Pons (tissue), 1 donor: Measurements from ENCODE around the gene EXOC7.
"Not testable (repeated sequence)": the region's sequence is repeated elsewhere in the genome, so short reads cannot be mapped to it uniquely, and the experiment has no call there.

Source experiments
- DNase-seq: peaks from one replicate; pipeline ENCODE4 v3.0.0-alpha.2; 2016; ENCODE audit warnings: low spot score

The EXOC7 gene

DNA sequence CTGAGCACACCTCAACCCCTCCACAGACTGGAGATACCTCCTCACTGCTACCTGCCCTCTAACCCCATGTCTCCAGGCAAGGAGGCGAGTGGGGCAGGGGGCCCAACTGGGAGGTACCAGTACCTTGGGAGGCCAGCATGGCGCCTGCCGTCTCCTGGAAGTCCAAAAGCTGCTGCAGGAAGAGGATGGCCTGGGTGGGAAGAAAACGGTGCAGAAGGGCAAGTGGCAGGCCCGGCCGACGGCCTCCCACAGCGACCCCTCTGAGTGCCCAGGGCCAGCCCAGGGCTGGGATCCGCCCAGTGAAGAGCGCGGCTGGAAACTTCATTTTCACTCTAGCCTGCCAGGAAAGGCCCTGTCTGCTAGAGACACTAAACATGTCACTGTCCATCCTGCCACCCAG, 16.1 kb downstream of the EXOC7 start:
- DNase-seq, result no peak

DNA sequence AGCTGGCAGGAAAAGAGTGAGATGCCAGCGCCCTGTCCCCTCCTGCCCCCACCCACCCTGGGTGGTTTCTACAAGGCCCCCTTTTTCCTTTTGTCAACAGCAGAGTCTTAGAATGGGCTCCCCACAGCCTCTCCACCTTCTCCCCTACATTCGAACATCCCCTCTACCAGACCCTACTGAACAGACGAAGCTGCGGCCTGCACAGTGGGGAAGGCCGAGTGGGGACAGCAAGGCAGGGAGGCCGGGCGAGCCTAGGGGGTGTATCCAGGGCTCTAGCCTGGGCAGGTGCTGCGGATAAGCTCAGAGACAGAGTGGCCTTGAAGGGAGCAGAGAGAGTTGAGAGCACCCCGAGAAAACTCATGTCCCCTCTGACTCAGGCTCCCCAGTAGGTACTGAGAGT, 17.2 kb downstream of the EXOC7 start:
- no peak for DNase-seq

DNA sequence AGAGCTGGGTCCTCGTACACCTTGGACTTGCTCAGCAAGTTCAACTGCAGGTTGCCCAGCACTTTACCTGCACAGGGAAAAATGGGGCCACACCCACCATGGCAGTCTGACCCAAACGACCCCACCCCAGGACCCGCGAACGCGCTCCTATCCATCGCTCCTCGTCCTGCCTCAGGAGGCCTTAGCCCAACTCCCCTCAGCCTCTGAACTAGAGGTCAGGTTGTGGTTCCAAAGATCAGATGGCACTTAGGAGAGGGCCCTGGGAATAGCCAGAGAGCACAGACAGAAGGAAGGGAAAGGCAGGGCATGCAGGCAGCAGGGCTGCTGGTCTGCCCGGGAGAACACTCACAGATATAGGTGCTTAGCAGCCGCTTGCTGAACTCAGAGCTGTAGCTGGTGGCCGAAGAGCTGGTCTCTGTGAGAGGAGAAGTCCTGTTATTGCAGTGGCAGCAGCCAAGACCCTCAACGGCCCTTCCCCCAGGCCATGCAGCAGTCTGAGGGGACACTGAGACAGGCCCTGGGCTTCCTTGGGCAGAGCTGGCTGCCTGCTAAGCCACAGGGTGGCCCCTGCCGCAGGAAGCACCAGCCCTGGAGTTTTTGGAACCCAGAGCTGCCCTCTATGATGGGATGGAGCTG, 17.7 kb downstream of the EXOC7 start:
- DNase-seq, result no peak

DNA sequence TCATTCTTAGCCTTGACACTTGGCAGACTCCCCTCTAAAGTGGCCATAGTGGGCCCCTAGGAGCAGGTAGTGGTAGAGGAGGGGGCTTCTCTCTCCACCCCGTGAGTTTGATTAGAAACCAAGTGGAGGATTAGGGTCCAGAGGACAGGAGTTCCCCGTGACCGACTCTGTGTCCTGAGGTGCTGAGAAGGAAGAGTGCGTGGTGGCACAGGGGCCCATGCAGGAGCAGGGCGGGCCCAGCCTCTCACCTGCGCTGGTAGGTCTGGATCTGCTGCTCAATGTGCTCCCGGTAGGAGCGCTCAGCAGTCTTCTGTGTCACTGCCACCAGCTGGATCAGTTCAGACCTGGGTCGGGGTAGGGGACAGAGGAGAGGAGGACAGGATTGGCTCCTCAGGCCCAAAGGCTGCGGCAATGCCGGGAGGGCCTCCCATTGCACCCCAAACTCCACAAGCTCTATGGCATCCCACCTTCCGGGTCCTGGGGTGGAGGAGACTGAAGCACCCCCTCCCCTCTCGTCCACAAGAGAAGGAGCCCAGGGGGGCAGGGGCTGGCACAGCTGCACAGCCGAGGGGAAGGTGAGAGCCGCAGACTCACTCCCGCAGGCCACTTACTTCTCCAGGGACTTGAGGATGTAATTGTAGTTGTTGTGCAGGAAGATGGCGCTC, 18.4 kb downstream of the EXOC7 start:
- no peak for DNase-seq

DNA sequence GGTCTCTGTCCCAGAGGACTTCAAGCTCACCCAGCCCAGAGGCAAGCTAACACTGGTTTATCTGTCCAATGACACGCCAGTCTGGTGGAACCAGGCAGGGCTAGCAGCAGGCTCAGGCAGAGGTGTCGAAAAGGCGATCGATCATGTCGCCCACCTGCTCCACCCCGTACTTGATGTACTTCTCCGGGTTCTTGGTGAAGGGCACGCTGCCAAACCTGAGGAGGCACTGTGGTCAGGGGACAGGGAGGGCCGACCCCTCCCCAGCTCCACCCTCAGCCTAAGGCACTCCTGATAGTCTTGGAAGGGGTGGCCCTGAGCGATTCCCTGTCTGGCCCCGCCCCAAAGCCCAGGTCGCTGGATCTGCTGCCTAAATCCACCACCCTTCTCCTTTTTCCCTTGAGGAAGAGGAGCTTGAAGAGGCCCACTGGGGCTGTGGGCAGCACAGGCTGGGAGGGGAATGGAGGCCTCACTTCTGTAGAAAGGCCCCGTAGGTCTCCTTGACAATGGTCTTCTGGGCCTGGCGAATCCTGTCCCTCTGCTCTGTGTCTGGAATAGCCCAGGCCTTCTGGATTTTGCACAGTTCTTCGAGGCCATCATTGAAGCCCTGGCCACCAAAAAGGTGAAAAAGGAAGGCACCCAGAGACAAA, 19.9 kb downstream of the EXOC7 start:
- no peak for DNase-seq

DNA sequence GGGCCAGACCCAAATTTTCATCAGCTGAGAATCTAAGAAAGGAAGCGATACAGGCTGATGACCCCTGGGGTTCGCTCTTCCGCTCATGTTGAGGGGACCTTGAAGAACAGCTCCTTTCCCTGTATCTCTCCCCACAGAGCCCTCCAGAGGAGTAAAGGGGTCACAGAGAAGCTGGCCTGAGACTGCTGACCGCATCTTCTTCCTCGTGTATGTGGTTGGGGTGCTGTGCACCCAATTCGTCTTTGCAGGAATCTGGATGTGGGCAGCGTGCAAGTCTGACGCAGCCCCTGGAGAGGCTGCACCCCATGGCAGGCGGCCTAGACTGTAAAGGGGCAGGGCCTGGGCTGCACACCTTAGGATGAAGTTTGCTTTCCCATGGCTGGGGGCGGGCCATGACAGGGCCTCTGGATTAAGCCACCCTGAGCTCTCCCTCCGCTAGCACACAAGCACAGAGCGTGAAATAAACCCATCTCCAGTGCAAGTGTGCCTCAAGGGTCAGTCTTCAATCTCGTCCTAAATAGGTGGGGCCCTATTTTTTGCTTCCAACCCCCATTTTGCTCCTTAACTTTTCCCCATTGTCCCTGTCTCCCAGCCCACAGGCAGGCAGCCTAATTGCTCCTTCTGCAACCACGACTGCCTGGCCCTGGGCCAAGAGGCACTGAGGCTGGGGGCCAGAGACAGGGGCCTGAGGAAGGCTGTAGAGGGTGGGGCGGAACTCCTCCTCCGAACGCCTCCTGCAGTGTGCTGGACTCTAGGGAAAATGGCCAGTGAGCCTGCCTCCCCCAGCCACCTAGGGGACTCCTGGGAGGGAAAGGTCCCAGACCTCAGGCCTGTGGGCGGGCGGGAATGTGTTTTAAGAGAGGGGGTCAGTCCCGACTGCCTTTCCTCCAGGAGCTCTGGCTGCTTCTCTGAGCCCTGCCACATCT, 21.0 kb downstream of the EXOC7 start:
- no peak for DNase-seq

DNA sequence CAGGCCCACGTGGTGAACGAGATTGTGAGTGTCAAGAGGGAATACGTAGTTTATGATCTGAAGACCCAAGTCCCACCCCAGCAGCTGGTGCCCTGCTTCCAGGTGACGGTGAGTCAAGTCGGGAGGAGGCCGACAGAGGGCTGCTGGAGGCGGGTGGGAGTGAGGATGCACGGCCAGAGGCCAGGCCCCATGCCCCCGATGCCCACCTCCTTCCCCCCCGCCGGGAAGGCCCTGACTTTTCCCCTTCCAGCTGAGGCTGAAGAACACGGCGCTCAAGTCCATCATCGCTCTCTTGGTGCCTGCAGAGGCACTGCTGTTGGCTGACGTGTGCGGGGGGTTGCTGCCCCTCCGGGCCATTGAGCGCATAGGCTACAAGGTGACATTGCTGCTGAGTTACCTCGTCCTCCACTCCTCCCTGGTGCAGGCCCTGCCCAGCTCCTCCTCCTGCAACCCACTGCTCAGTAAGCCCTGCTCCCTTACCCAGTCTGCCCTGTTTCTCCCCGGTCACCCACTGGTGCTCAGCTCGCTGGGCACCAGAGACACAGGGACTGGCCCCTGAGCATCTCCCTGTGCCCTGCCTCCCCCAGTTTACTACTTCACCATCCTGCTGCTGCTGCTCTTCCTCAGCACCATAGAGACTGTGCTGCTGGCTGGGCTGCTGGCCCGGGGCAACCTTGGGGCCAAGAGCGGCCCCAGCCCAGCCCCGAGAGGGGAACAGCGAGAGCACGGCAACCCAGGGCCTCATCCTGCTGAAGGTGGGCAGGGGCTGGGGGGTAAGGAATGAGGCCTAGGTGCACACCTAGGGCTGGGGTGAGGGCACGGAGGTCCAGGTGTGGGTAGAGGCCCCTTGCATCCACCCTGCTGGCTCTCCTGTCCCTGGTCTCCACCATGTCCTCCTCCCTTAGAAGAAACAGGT, 22.0 kb downstream of the EXOC7 start:
- no peak for DNase-seq

DNA sequence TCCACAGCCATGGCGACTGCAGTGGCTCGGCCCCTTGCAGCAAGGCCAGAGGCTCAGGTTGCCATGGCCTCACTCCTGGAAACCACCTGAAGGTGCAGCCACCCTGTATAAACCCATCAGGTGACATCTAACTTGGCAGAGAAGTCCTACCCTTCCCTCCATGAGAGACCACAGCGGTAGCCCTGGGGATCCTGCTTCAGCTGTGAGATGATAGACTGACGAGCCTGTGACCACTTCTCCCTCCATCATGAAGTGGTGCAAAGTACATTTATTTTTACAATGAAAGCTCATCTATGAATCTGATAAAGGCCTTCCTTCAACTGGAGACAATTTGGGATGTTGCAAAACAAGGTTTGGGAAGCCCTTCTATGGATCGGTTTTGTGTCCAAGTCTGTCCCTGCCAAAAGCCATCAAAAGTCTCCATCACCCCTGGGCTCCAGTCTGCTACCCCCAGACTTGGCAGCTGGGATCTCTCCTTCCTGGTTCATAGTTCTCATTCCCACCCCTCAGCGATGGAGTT, 22.8 kb downstream of the EXOC7 start:
- no peak for DNase-seq

DNA sequence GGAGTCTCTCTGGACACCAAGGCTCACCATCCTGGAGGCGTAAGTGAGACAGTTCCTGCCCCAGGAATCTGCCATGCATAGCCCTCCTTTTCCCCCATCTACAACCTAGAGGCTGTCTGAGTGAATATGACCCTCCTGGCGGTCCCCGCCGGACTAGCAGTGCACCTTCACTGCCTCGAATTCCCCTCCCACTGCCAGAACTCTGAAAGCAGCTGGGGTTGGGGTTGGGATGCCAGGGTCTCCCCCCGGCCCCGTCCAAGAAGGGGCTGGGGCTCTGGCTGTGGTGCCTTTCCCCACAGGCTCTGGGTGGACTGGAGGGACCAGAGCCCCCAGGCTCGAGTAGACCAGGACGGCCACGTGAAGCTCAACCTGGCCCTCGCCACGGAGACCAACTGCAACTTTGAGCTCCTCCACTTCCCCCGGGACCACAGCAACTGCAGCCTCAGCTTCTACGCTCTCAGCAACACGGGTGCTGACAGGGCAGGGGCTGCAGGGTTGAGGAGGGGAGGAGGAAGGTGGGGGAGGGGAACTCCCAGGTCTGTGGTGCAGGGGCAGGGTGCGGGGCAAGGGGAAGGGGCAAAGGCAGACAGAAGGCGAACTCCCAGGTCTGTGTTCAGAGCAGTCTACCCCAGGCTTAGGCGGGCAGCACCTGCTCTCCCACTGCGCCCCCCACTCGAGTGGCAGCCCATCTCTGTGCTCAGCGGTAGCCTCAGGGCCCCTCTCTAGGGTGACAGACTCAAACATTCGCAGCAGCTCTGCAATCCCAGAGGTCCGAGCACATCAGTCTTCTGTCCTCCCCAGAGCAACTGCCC, 23.4 kb downstream of the EXOC7 start:
- DNase-seq, result no peak

DNA sequence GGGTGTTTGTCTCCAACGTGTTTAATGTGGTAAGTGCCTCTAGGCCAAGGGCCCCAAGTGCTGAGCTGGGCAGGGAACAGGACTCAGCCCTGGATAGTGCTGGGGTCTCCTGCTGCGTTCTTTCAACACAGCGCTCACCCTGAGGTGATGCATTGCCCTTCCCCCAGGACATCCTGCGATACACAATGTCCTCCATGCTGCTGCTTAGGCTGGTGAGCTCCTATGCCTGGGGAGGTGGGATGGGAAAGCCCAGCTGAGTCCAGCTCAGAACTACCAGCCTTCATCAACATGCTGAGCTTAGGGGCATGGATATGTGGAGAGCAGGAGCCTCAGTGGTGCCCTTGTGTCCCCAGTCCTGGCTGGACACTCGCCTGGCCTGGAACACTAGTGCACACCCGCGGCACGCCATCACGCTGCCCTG, 24.0 kb downstream of the EXOC7 start:
- DNase-seq, result no peak

DNA sequence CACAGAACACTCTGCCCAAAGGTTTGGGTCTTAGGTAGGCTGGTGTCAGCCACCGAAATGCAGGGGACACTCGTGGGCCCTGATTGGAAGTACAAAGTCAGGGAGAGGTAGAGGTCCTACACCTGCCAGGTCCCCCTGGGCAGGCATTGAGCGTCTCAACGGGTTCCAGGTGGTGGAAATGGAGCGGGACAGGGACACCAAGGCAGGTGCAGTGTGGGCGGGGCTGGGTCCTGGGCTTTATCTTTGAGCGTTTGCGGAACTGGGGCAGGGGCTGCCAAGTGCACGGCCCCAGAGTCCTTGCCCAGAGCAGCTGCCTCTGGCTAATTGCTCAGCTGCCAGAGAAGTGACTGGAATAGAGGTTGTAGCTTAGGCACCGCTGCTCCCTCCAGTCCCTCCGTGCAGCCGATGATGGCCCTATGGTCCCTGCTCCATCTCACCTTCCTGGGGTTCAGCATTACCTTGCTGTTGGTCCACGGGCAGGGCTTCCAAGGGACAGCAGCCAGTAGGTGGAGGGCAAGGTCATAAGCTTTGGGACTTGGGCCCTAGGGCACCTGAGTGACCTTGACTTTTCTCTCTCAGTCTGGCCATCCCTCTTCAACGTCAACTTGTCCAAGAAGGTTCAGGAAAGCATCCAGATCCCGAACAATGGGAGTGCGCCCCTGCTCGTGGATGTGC, 24.6 kb downstream of the EXOC7 start, which contains the start of gene ZACN:
Gene ZACN, plus strand, starts transcription at position 323 of the 675 bp plus-strand sequence. Its CDS starts 83 bp downstream, at position 406.
- no peak for DNase-seq

DNA sequence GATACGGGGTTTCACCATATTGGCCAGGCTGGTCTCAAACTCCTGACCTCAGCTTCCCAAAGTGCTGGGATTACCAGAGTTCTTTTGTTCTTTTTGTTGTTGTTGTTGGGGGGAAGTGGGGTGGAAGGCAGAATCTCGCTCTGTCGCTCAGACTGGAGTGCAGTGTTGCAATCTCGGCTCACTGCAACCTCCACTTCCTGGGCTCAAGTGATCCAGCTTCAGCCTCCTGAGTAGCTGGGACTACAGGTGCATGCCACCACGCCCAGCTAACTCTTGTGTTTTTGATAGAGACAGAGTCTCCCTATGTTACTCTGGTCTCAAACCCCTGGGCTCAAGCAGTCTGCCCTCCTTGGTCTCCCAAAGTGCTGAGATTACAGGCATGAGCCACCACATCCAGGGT, 25.2 kb downstream of the EXOC7 start:
- DNase-seq, result not testable (repeated sequence)

DNA sequence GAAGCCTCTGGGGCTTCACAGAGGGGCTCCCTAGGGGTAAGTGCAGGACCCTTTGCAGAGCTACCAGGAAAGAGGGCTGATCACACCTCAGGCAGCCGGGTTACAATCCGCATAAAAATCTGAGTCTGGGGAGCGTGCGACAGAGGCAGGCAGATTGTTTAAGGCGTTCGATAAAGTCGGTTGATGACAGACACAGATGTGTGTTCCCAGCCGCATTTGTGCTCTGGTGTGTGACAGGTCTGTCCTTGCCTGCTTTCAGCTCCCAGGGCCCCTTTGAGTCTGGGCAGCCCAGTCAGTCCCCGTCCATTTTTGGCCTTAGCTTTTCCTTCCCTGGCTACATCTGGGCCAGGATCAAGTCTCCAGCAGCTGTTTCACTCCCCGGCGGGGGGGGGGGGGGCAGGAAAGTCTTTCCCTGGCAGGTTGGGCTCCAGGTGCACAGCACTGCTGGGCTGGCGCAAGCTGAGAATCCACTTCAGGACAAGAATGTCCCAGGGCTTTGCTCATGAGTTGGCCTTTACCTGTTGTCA, 25.9 kb downstream of the EXOC7 start:
- no peak for DNase-seq

DNA sequence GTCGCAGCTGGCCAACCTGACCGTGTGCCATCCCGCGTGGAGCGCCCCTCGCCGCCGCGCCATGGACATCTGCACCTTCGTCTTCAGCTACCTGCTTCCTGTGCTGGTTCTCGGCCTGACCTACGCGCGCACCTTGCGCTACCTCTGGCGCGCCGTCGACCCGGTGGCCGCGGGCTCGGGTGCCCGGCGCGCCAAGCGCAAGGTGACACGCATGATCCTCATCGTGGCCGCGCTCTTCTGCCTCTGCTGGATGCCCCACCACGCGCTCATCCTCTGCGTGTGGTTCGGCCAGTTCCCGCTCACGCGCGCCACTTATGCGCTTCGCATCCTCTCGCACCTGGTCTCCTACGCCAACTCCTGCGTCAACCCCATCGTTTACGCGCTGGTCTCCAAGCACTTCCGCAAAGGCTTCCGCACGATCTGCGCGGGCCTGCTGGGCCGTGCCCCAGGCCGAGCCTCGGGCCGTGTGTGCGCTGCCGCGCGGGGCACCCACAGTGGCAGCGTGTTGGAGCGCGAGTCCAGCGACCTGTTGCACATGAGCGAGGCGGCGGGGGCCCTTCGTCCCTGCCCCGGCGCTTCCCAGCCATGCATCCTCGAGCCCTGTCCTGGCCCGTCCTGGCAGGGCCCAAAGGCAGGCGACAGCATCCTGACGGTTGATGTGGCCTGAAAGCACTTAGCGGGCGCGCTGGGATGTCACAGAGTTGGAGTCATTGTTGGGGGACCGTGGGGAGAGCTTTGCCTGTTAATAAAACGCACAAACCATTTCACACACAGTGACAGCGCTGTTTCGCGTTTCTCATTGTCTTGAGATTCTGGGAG, 26.6 kb downstream of the EXOC7 start:
- DNase-seq, result no peak

DNA sequence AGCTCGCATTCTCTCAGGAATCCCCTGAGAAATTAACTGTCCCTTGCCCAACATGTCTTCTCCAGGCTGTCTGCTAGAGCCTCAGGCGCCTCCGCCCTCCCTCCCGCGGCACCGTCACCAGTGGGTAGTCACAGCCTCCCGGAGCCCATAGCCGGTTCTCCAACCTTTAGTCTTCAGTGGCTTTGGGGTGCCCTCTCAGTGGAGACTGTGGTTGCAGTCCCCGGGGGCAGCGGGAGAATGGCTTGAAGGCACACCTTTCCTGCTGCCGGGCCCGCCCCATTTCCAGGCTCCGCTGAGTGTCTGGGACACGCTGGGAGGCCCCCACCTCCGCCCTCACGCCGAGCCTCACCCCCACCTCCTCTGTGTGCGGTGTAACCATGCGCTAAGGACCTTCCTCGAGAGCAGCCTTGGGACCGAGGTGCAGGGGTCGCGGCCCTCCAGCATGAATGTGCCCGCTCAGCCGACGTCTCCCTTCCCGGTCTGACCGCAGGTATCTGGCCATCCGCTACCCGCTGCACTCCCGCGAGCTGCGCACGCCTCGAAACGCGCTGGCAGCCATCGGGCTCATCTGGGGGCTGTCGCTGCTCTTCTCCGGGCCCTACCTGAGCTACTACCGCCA, 27.3 kb downstream of the EXOC7 start:
- DNase-seq, result no peak

DNA sequence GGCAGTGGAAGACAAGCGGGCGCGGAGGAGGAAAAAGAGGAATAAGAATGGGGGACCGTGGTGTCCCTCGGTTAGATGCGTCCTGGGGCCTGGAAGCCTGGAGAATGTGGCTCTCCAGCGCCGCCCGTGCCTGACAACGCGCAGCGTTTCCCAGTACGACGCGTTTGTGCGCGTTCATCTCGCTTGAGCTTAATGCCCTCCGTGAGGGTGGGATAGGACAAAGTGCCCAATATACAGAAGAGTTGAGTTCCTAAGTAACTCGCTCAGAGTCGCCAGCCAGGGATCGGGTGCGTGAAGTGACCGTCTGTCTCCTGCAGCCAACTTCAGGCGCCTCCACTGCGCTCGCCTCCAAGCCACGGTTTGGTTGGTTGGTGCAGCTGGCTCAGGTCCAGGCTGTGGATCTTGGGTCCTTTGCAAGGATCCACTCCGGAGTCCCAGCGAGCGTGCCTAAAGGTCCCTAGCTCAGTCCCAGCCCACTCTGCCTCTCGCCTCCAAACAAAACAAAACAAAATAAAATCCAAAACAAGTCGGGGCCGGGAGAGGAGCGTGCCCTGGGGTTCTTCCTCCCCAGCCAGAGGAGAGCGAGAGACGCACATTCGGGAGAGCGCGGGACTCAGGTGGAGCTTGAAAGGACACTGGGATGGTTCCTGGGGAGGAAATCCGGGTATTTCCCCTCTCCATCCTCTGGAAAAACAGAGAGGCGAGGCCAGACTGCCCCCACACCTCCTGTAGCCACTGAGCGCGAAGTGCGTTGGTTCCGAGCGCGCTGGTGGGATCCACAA, 28.0 kb downstream of the EXOC7 start:
- DNase-seq, result no peak
